GM12878 (cell line): ENCODE data around the gene SF3B2. TPM values are rescaled to one million over a fixed set of nuclear protein-coding genes. Genes with fewer than 3 reads are reported as not detected.

Source experiments
- ATAC-seq: fragments of 200-7000 bp; cut with Tn5 transposase; 3 replicates; pipeline ENCODE4 v1.9.1; 2020; ENCODE audit warnings: mild to moderate bottlenecking, moderate library complexity
- BruUV-seq: library from RNA; stranded (reverse); fragments of 400-500 nt; replicated peaks from 2 replicates; lab custom pipeline; 2021; lab: Mats Ljungman, UMichigan
- CTCF ChIA-PET: fragments of 300-600 bp; sonication (Branson Sonifier 250); formaldehyde crosslinking; extraction: SDS; loops from one replicate; lab custom pipeline; 2021; ENCODE audit warnings: inconsistent platforms; lab: Yijun Ruan, JAX
- POLR2A ChIA-PET: fragments of 350-600 bp; formaldehyde crosslinking; extraction: SDS; loops from one replicate; lab custom pipeline; 2021; ENCODE audit warnings: inconsistent platforms; lab: Charles Lee
- RAD21 ChIA-PET: fragments of 300-600 bp; sonication (Branson Sonifier 250); formaldehyde crosslinking; loops from one replicate; lab custom pipeline; 2023; ENCODE audit warnings: antibody characterized with exemption; ENCODE audit not compliant: unreplicated experiment; lab: Charles Lee
- SMC1A ChIA-PET: fragments of 300-600 bp; sonication (Branson Sonifier 250); formaldehyde crosslinking; loops from one replicate; lab custom pipeline; 2023; ENCODE audit not compliant: unreplicated experiment, uncharacterized antibody; lab: Charles Lee
- DNase-seq: peaks from one replicate; pipeline ENCODE4 v3.0.0-alpha.2; 2011; ENCODE audit warnings: low read depth, low spot score
- FAIRE-seq: peaks from 3 replicates; lab custom pipeline; 2011; peaks lifted over from hg19 to GRCh38; lab: Jason Lieb, UNC
- H2AFZ ChIP-seq: 2 replicates; pipeline ENCODE4 v1.6.0; 2011; ENCODE audit warnings: low read depth, low read length, control low read depth; ENCODE audit not compliant: control insufficient read depth
- H3K27ac ChIP-seq: 2 replicates; pipeline ENCODE4 v1.5.1; 2011; ENCODE audit warnings: control low read depth; ENCODE audit not compliant: control insufficient read depth, insufficient read depth
- H3K27me3 ChIP-seq, 2 experiments: replicated peaks in 1 of 2; 2 replicates each; pipeline versions ENCODE4 v1.6.0 to v1.6.1; 2011; ENCODE audit warnings: low read length in 1 of 2; ENCODE audit not compliant: control insufficient read depth in 2 of 2, insufficient read depth in 2 of 2
- H3K36me3 ChIP-seq, 2 experiments: 2 replicates each; pipeline ENCODE4 v1.5.1; 2011; ENCODE audit warnings: low read length in 1 of 2; ENCODE audit not compliant: control insufficient read depth in 2 of 2, insufficient read depth in 2 of 2
- H3K4me1 ChIP-seq: 2 replicates; pipeline ENCODE4 v1.6.1; 2011; ENCODE audit warnings: mild to moderate bottlenecking, low read length, moderate library complexity, mixed read lengths; ENCODE audit not compliant: control insufficient read depth, insufficient read depth
- H3K4me2 ChIP-seq: 2 replicates; pipeline ENCODE4 v1.6.0; 2011; ENCODE audit warnings: control low read depth; ENCODE audit not compliant: control insufficient read depth, insufficient read depth
- H3K4me3 ChIP-seq: fragments of 200-600 bp; sonication (generic); 2 replicates; pipeline ENCODE4 v1.5.1; 2016
- H3K79me2 ChIP-seq: 2 replicates; pipeline ENCODE4 v1.6.0; 2011; ENCODE audit warnings: low read length; ENCODE audit not compliant: control insufficient read depth, insufficient read depth
- H3K9ac ChIP-seq: 2 replicates; pipeline ENCODE4 v1.8.0; 2011; ENCODE audit warnings: low read length, control low read depth, mixed read lengths; ENCODE audit not compliant: control insufficient read depth, insufficient read depth
- H3K9me3 ChIP-seq: replicated peaks from 3 replicates; pipeline ENCODE4 v1.5.1; 2011; ENCODE audit warnings: mild to moderate bottlenecking, low read length; ENCODE audit not compliant: control insufficient read depth, insufficient read depth
- H4K20me1 ChIP-seq: 2 replicates; pipeline ENCODE4 v1.6.0; 2011; ENCODE audit not compliant: control insufficient read depth, insufficient read depth
- CBFB ChIP-seq: IDR thresholded peaks from 2 replicates; pipeline ENCODE4 v1.6.1; 2016; ENCODE audit warnings: antibody characterized with exemption, low read depth
- CBX3 ChIP-seq: fragments of 200-600 bp; sonication (generic); IDR thresholded peaks from 2 replicates; pipeline ENCODE4 v1.6.1; 2016; ENCODE audit warnings: low read depth, borderline replicate concordance
- EZH2 ChIP-seq: IDR thresholded peaks from 2 replicates; pipeline ENCODE4 v1.6.1; 2012; ENCODE audit warnings: low read depth, mild to moderate bottlenecking, control low read depth, inconsistent platforms, low read length, borderline replicate concordance; ENCODE audit not compliant: control insufficient read depth
- IKZF1 ChIP-seq: fragments of 450-650 bp; conservative IDR thresholded peaks from 2 replicates; pipeline ENCODE4 v1.6.1; 2017; ENCODE audit warnings: antibody characterized with exemption, mild to moderate bottlenecking
- IKZF2 ChIP-seq, 2 experiments: fragments of 450-650 bp; IDR thresholded peaks; 2 replicates each; pipeline ENCODE4 v1.6.1; 2017; ENCODE audit warnings: mild to moderate bottlenecking in 2 of 2, moderate library complexity in 2 of 2
- POLR2AphosphoS2 ChIP-seq: IDR thresholded peaks from 2 replicates; pipeline ENCODE4 v1.6.1; 2011; ENCODE audit warnings: low read depth, mild to moderate bottlenecking, low read length, improper control_type of control experiment, moderate library complexity
- POU2F2 ChIP-seq: IDR thresholded peaks from 3 replicates; pipeline ENCODE4 v1.6.1; 2011; ENCODE audit warnings: low read depth, mild to moderate bottlenecking, low read length, borderline replicate concordance
- RAD21 ChIP-seq: IDR thresholded peaks from 2 replicates; pipeline ENCODE4 v1.6.1; 2011; ENCODE audit warnings: mild to moderate bottlenecking, low read depth, low read length, moderate library complexity; ENCODE audit not compliant: insufficient read depth
- SIX5 ChIP-seq: IDR thresholded peaks from 2 replicates; pipeline ENCODE4 v1.6.1; 2011; ENCODE audit warnings: mild to moderate bottlenecking, low read depth, low read length, moderate library complexity; ENCODE audit not compliant: severe bottlenecking
- SMAD5 ChIP-seq: IDR thresholded peaks from 2 replicates; pipeline ENCODE4 v1.6.1; 2016; ENCODE audit warnings: antibody characterized with exemption, low read depth
- WGBS: methylation state at CpG from one replicate; pipeline ENCODE4 v1.1.6; 2016; ENCODE audit warnings: low lambda C conversion rate; ENCODE audit not compliant: insufficient replicate concordance, insufficient coverage; ENCODE audit errors: missing lambda C conversion rate; 5-methylcytosine and 5-hydroxymethylcytosine counted together
- in situ Hi-C: fragments of 300-500 bp; cut with MboI; formaldehyde crosslinking; loops from 9 replicates; pipeline ENCODE4 v1.14.3; 2018; ENCODE audit warnings: mixed read lengths
- intact Hi-C: fragments of 100-400 bp; cut with micrococcal nuclease; formaldehyde crosslinking; loops from one replicate; pipeline ENCODE4 v1.14.2; 2022; ENCODE audit not compliant: unreplicated experiment
- polyA plus RNA-seq, 11 experiments: library from polyadenylated mRNA; depleted of rRNA in 4 of 11; unstranded in 6 of 11; stranded (reverse) in 5 of 11; fragments of >200 nt; fragmentation: Nextera tagmentation in 4 of 11; fragmentation: Illumina TruSeq in 1 of 11; extraction: Ambion mirVana in 4 of 11; extraction: Trizol in 1 of 11; gene quantifications; 1 replicate in 1 of 11; 2 replicates in 10 of 11; pipeline versions ENCODE4 v1.2.1 to v1.2.3, GENCODE V29; 2011 to 2016; ENCODE audit warnings: inconsistent platforms in 2 of 11, missing spikeins in 2 of 11, low read depth in 1 of 11
- total RNA-seq, 4 experiments: library from RNA; depleted of rRNA in 3 of 4; stranded (reverse); fragments of >200 nt in 3 of 4; fragmentation: Illumina TruSeq in 1 of 4; extraction: Trizol in 1 of 4; gene quantifications; 2 replicates each; pipeline versions ENCODE4 v1.2.1 to v1.2.3, GENCODE V29; 2013 to 2021

The SF3B2 gene
- total and polyA plus RNA-seq, 10 of the 15 experiments (the other 5 are each of a cell fraction or from before 2014, with no cell fraction given), result 56.3 to 245 (median 144) TPM

DNA sequence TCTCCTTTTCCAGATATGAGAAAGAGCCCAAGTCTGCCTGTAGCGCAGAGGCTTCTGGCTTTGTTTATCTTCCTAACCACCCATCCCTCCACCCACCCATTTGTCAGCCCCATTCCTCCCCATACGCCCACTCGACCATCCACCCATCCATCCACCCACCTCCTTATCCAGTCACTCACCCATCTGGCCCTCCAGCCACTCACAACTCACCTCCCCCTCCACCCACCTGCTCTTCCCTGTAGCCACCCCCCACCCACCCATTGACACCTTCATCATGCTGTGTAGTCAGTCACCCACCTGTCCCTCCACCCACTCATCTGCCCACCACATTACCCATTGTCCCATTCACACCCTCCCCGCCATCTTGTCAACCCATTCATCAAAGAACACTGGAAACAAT, 34.8 kb upstream of the SF3B2 start (continued):
- TF ChIP-seq POU2F2 (no peak), IKZF2 (IDR thresholded peaks at IDR 0.05) (no peak), IKZF1 (no peak)
- TF ChIP-seq, all 136 proteins: peak for 0

GRCh38 chr11:66020212-66020611, 32.0 kb upstream of the SF3B2 start:
- TF ChIP-seq POLR2AphosphoS2 (no peak), SMAD5 (no peak), RAD21 (no peak), CBX3 (no peak), CBFB (no peak), SIX5 (no peak), EZH2 (no peak)
- TF ChIP-seq, all 136 proteins: peak for 0
- Histone ChIP-seq H3K27me3 (0 out of 4 replicates have a peak, but pooled peaks cover 0 to 3% of the 10 kb centered on the region in 2 experiments), H3K36me3 (no peaks in the 10 kb centered on the region), H3K9me3 (no peaks in the 10 kb centered on the region), H3K27ac (no peak overlapping the region), H3K4me1 (no peaks in the 10 kb centered on the region), H4K20me1 (no peaks in the 10 kb centered on the region), H3K9ac (no peak overlapping the region), H3K4me2 (no peak overlapping the region), H2AFZ (no peak overlapping the region), H3K79me2 (no peaks in the 10 kb centered on the region), H3K4me3 (no peak overlapping the region)
- ATAC-seq (no peak), DNase-seq (no peak), FAIRE-seq (no peak)
- in situ Hi-C loops, result no loop called here
- intact Hi-C loops, result no loop called here
- BruUV-seq, result no TSS peak
- RAD21 ChIA-PET, result no interaction called here
- POLR2A ChIA-PET, result no interaction called here
- CTCF ChIA-PET, result interaction anchor here (1.1 to 2.2 kb wide), 3 partner anchors 25 to 115 kb away, joined by 4 to 5 read pairs (median 4); no protein-coding TSS in a partner anchor
- SMC1A ChIA-PET, result no interaction called here
- WGBS, result 43% methylated on average over 8 of the region's 8 CpGs
